C4-2B (cell line): ENCODE measurements around the gene SEPTIN10.

ENCODE experiments used
- H3K27ac ChIP-seq: fragments of 450-650 bp; 2 replicates; pipeline ENCODE4 v1.5.1; 2017
- ZFX ChIP-seq: fragments of 450-650 bp; IDR thresholded peaks from 2 replicates; pipeline ENCODE4 v1.6.1; 2017
- TF ChIP-seq, protein P1 (sequence below): fragments of 450-650 bp; conservative IDR thresholded peaks from 2 replicates; pipeline ENCODE4 v1.5.1; 2017; ENCODE audit warnings: mild to moderate bottlenecking

Gene SEPTIN10

DNA sequence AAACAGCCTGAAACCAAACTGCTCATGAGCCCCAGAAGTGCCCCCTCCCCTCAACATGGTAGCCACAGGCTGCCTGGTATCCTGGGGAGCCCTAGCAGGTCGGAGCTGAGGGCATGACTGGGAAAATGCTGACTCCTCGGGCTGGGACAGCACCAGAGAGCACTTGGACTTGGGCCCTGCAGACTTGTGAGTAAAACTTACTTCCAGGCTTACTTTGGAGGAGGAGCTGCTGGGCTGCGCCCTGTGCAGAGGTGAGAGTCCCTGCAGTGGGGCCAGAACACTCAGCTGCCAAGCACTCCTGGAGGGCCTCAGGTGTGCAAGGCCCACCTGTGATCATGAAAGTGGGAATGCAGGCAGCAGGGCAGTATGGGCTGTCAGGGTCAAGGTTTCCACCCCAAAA is 119.4 kb downstream of the SEPTIN10 start:
- H3K27ac ChIP-seq = no peak overlapping the region; the same call in 1 of the 2 replicates
- TF ChIP-seq, protein P1, sequence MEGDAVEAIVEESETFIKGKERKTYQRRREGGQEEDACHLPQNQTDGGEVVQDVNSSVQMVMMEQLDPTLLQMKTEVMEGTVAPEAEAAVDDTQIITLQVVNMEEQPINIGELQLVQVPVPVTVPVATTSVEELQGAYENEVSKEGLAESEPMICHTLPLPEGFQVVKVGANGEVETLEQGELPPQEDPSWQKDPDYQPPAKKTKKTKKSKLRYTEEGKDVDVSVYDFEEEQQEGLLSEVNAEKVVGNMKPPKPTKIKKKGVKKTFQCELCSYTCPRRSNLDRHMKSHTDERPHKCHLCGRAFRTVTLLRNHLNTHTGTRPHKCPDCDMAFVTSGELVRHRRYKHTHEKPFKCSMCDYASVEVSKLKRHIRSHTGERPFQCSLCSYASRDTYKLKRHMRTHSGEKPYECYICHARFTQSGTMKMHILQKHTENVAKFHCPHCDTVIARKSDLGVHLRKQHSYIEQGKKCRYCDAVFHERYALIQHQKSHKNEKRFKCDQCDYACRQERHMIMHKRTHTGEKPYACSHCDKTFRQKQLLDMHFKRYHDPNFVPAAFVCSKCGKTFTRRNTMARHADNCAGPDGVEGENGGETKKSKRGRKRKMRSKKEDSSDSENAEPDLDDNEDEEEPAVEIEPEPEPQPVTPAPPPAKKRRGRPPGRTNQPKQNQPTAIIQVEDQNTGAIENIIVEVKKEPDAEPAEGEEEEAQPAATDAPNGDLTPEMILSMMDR = no peak
- TF ChIP-seq ZFX = no peak

DNA sequence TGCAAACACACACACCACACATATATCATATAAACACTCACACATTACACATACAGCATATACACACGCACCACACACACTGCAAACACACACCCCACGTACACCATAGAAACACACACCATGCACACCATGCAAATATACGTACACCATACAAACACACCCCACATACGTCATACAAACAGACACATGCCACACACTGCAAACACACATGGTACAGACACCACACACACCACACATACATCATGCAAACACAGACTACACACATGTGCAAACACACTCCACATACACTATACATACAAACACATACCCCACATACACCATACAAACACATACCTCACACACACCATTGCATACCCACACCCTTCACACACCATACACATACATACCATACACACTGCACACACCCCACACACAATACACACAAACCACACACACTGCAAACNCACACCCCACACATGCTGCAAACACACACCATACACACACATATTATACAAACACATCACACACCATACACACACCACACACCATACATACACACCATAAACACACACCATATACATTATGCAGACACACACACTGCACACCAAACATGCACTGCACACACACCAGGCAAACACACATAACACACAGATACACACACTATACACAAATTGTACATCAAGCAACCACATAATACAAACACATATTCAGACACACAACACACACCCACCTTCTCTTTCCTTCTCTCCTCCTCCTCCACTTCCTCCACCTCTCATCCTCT is 120.4 kb downstream of the SEPTIN10 start:
- TF ChIP-seq, protein P1 = no peak
- TF ChIP-seq ZFX = no peak
- no peak overlapping the region for H3K27ac ChIP-seq
